Sigmoid colon (tissue), 7 donors: ENCODE results near the gene SORCS1. TPM values are rescaled to one million over a fixed set of nuclear protein-coding genes. Genes with fewer than 3 reads are reported as not detected.

Experiments
- DNase-seq: peaks from one replicate; pipeline ENCODE4 v3.0.0-alpha.2; 2019
- H3K27ac ChIP-seq, 4 donors: fragments of 200-600 bp; sonication (generic); one replicate each; pipeline ENCODE4 v1.5.1; 2016 to 2019; ENCODE audit warnings: mild to moderate bottlenecking in 1 of 4
- H3K27me3 ChIP-seq, 3 donors: fragments of 200-600 bp; sonication (generic); one replicate each; pipeline ENCODE4 v1.5.1; 2019; ENCODE audit warnings: mild to moderate bottlenecking in 1 of 3
- H3K36me3 ChIP-seq, 4 donors: fragments of 200-600 bp; sonication (generic); one replicate each; pipeline ENCODE4 v1.5.1; 2016 to 2019
- H3K4me1 ChIP-seq, 4 donors: fragments of 200-600 bp; sonication (generic); one replicate each; pipeline ENCODE4 v1.5.1; 2017 to 2019
- H3K4me3 ChIP-seq, 4 donors: fragments of 200-600 bp; sonication (generic); one replicate each; pipeline ENCODE4 v1.5.1; 2017 to 2019; ENCODE audit warnings: mild to moderate bottlenecking in 2 of 4, moderate library complexity in 1 of 4
- H3K9me3 ChIP-seq, 4 donors: fragments of 200-600 bp in 3 of 4; sonication (generic) in 3 of 4; one replicate each; pipeline versions ENCODE4 v1.5.1 to v1.6.1; 2013 to 2019
- EP300 ChIP-seq, 4 donors: sonication (generic); formaldehyde crosslinking; IDR thresholded peaks; one replicate each; pipeline ENCODE4 v1.6.1; 2017; ENCODE audit warnings: antibody characterized with exemption in 4 of 4
- POLR2A ChIP-seq, 2 donors: fragments of 450-650 bp; IDR thresholded peaks; one replicate each; pipeline ENCODE4 v1.6.1; 2016; ENCODE audit warnings: antibody characterized with exemption in 2 of 2, mild to moderate bottlenecking in 2 of 2, moderate library complexity in 2 of 2
- POLR2AphosphoS5 ChIP-seq, 4 donors: sonication (generic); formaldehyde crosslinking; IDR thresholded peaks; one replicate each; pipeline ENCODE4 v1.6.1; 2017; ENCODE audit warnings: antibody characterized with exemption in 4 of 4
- WGBS, 2 donors: extraction: QIAGEN DNeasy Blood & Tissue Kit; methylation state at CpG; one replicate each; pipeline ENCODE4 v1.1.7; 2013; 5-methylcytosine and 5-hydroxymethylcytosine counted together
- intact Hi-C: fragments of 100-400 bp; cut with DNase I; formaldehyde crosslinking; loops from one replicate; pipeline ENCODE4 v1.15.1; 2023
- polyA plus RNA-seq, 3 donors: library from polyadenylated mRNA; stranded (reverse); fragments of 200-250 nt; gene quantifications; one replicate each; pipeline ENCODE4 v1.2.3, GENCODE V29; 2013
- total RNA-seq, 4 donors: library from RNA; depleted of rRNA; stranded (reverse); fragments of >200 nt; gene quantifications; one replicate each; pipeline ENCODE4 v1.1.0, GENCODE V29; 2016
- TF ChIP-seq, protein P1 (sequence below), 4 experiments: fragments of 450-650 bp in 3 of 4; fragments of 200-600 bp in 1 of 4; IDR thresholded peaks; one replicate each; pipeline ENCODE4 v1.5.1; 2016 to 2019; ENCODE audit warnings: antibody characterized with exemption in 4 of 4, mild to moderate bottlenecking in 3 of 4, moderate library complexity in 2 of 4
- donor health status: healthy with polysubstance abuse.
- donor health status: Bipolar disorder and iron deficiency.
- donor health status: healthy.

The SORCS1 gene
- total and polyA plus RNA-seq, 7 donors = 2.5 to 18.3 (median 8.7) TPM; not detected in 1

DNA sequence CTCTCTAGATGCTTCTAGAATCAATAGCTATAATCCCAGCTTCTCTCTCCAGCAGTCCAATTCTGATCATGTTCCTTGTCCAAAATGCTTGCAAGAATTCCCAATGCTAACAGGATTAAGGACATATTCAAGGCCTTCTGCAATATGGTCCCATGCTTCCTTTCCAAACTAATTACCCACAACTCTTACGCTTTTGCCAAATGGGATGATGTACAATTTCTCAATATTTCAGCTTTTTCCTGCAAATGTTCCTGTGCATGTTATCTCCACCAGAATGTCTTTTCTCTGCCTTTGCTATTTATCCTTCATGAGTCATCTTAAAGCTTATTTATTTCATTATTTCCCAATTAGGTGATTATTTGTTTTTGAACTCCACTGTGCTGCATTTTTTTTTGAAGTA lies 556.4 kb downstream of the SORCS1 start:
- H3K27ac ChIP-seq = no peak overlapping the region
- H3K27me3 ChIP-seq = no peaks in the 10 kb centered on the region
- TF ChIP-seq, protein P1, sequence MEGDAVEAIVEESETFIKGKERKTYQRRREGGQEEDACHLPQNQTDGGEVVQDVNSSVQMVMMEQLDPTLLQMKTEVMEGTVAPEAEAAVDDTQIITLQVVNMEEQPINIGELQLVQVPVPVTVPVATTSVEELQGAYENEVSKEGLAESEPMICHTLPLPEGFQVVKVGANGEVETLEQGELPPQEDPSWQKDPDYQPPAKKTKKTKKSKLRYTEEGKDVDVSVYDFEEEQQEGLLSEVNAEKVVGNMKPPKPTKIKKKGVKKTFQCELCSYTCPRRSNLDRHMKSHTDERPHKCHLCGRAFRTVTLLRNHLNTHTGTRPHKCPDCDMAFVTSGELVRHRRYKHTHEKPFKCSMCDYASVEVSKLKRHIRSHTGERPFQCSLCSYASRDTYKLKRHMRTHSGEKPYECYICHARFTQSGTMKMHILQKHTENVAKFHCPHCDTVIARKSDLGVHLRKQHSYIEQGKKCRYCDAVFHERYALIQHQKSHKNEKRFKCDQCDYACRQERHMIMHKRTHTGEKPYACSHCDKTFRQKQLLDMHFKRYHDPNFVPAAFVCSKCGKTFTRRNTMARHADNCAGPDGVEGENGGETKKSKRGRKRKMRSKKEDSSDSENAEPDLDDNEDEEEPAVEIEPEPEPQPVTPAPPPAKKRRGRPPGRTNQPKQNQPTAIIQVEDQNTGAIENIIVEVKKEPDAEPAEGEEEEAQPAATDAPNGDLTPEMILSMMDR (IDR thresholded peaks at IDR 0.05) = no peak
- no peak for TF ChIP-seq EP300 (IDR thresholded peaks at IDR 0.05)
- TF ChIP-seq POLR2A (IDR thresholded peaks at IDR 0.05) = no peak
- TF ChIP-seq POLR2AphosphoS5 (IDR thresholded peaks at IDR 0.05) = no peak
- no peak for DNase-seq
- intact Hi-C loops = no loop called here
- no peak overlapping the region for H3K4me3 ChIP-seq
- no peaks in the 10 kb centered on the region for H3K9me3 ChIP-seq
- 95 to 97% methylated on average over 1 of the region's 1 CpG for WGBS, 2 donors
- no peaks in the 10 kb centered on the region for H3K4me1 ChIP-seq
- H3K36me3 ChIP-seq = no peaks in the 10 kb centered on the region

DNA sequence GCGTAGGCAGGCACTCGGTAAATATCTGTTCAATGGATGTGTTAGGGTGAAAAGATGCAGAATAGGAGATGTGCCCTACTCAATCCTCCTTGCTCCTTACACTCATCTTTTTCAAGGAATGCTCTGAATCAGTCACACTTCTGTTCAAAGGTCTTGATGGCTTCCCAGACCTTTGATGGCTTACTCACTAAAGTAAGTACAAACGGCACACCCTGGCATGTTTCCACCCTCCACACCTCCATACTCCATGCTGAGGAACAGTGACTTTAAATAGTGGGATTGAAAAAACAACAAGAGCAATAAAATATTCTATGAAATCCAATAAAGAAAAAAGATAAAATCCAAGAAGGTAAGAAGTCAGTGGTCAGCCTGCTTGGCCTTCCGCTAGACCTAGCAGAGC lies 569.2 kb downstream of the SORCS1 start:
- 70 to 88% methylated on average over 4 of the region's 4 CpGs for WGBS, 2 donors

DNA sequence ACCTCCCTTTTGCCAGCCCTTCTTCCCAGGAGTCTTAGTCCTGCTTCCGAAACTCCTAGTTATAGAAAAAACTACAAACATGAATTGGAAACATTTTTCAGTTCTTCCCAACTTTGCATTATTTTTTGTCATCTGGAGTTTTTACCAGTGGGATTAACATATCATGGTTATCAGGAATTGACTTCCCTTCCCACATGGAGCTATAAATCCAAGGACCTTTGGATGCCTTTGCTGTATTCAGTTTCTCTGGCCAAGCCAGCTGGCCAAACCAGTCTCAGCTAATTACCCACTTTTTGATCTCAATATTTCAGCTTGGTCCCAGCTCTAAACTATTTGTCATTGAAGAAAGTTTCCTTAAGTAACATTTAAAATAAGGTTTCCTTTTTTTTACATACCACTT lies 570.6 kb downstream of the SORCS1 start:
- TF ChIP-seq POLR2AphosphoS5 (IDR thresholded peaks at IDR 0.05) (no peak), EP300 (IDR thresholded peaks at IDR 0.05) (no peak), POLR2A (IDR thresholded peaks at IDR 0.05) (no peak)
- TF ChIP-seq, protein P1 (IDR thresholded peaks at IDR 0.05) = no peak
- WGBS, 2 donors = 94 to 97% methylated on average over 1 of the region's 1 CpG
- Histone ChIP-seq H3K4me3 (no peak overlapping the region), H3K27me3 (no peaks in the 10 kb centered on the region), H3K9me3 (no peaks in the 10 kb centered on the region), H3K4me1 (no peaks in the 10 kb centered on the region), H3K36me3 (no peaks in the 10 kb centered on the region), H3K27ac (no peak overlapping the region)
- intact Hi-C loops = no loop called here
- no peak for DNase-seq

More for the DNA sequence above, 569.2 kb downstream of the SORCS1 start:
- no peaks in the 10 kb centered on the region for H3K27me3 ChIP-seq
- no peaks in the 10 kb centered on the region for H3K36me3 ChIP-seq
- intact Hi-C loops = no loop called here
- no peak overlapping the region for H3K4me3 ChIP-seq
- DNase-seq = no peak
- no peak overlapping the region for H3K27ac ChIP-seq
- no peaks in the 10 kb centered on the region for H3K4me1 ChIP-seq
- H3K9me3 ChIP-seq = no peaks in the 10 kb centered on the region
- TF ChIP-seq, protein P1 (IDR thresholded peaks at IDR 0.05) = no peak
- TF ChIP-seq POLR2AphosphoS5 (IDR thresholded peaks at IDR 0.05) (no peak), POLR2A (IDR thresholded peaks at IDR 0.05) (no peak), EP300 (IDR thresholded peaks at IDR 0.05) (no peak)

DNA sequence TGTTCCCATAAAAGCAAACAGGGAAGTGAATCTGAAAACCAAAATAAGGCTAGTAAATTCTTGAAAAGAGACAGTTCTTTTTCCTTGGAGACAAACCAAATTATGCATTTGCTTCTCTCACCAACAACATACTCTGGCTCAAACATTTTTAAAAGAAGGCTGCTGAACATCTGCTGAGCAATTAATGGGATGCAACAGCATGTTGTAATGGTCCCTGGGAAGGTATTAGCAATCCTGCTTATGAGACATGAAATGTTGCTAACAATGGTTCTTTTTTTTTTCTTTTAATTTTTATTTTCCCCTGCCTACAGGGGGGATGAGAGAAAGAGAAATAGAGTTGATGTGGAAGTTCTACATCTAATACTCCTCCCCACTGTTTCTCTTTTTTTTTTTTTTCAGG lies 572.1 kb downstream of the SORCS1 start:
- no peaks in the 10 kb centered on the region for H3K4me1 ChIP-seq
- no peak overlapping the region for H3K4me3 ChIP-seq
- TF ChIP-seq POLR2AphosphoS5 (IDR thresholded peaks at IDR 0.05) (no peak), EP300 (IDR thresholded peaks at IDR 0.05) (no peak), POLR2A (IDR thresholded peaks at IDR 0.05) (no peak)
- TF ChIP-seq, protein P1 (IDR thresholded peaks at IDR 0.05) = no peak
- no peaks in the 10 kb centered on the region for H3K9me3 ChIP-seq
- DNase-seq = no peak
- H3K36me3 ChIP-seq = no peaks in the 10 kb centered on the region
- no peaks in the 10 kb centered on the region for H3K27me3 ChIP-seq
- H3K27ac ChIP-seq = no peak overlapping the region
- intact Hi-C loops = no loop called here

DNA sequence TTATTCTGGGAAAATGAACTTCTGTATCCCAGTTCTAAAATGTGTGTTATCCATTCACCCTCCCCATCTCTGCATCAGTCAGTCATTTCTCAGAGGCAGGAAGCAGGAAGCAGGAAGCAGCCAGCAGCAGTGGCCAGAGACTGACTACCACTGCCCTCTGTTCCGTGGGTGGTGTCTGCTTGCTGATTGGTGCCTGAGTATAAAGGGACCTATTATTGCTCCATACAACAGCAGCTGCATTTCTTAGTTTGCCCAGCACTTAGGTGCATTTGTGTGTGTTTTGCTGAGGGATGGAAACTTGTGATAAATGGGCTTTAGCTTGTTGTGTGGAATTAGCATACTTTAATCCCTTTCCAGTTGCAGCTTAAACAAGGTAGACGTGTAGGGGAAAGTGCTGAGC lies 582.2 kb downstream of the SORCS1 start:
- H3K27ac ChIP-seq = no peak overlapping the region
- H3K27me3 ChIP-seq = no peaks in the 10 kb centered on the region
- H3K4me3 ChIP-seq = no peak overlapping the region
- TF ChIP-seq, protein P1 (IDR thresholded peaks at IDR 0.05) = no peak
- TF ChIP-seq POLR2A (IDR thresholded peaks at IDR 0.05) (no peak), POLR2AphosphoS5 (IDR thresholded peaks at IDR 0.05) (no peak), EP300 (IDR thresholded peaks at IDR 0.05) (no peak)
- no peaks in the 10 kb centered on the region for H3K4me1 ChIP-seq
- intact Hi-C loops = no loop called here
- no peaks in the 10 kb centered on the region for H3K36me3 ChIP-seq
- no peak for DNase-seq
- 31 to 48% methylated on average over 2 of the region's 2 CpGs for WGBS, 2 donors
- H3K9me3 ChIP-seq = no peaks in the 10 kb centered on the region
